Hepatocyte (in vitro differentiated cells): ENCODE results near the gene LCAT.

Experiments
- CTCF ChIP-seq: fragments of 200-600 bp; sonication (generic); IDR thresholded peaks from 2 replicates; pipeline ENCODE4 v1.5.1; 2016; ENCODE audit warnings: antibody characterized with exemption, mild to moderate bottlenecking; ENCODE audit not compliant: poor library complexity
- EZH2phosphoT487 ChIP-seq: fragments of 200-600 bp; sonication (generic); IDR thresholded peaks from one replicate; pipeline ENCODE4 v1.6.1; 2018; ENCODE audit warnings: antibody characterized with exemption, mild to moderate bottlenecking, low read depth, moderate library complexity; ENCODE audit not compliant: unreplicated experiment, severe bottlenecking

GRCh38 chr16:67979955-67980678 lies 36.2 kb upstream of the LCAT start, which contains the start of gene DPEP3:
- peak; percentile 5 for TF ChIP-seq CTCF
- no peak for TF ChIP-seq EZH2phosphoT487
